ENCODE results near the gene CADM4. TPM values are rescaled to one million over a fixed set of nuclear protein-coding genes. Genes with fewer than 3 reads are reported as not detected.

CADM4 gene
- total and polyA plus RNA-seq, 10 of the 15 experiments (the other 5 are each of a cell fraction or from before 2014, with no cell fraction given): 0.04 to 0.12 (median 0.08) TPM; not detected in 5

DNA sequence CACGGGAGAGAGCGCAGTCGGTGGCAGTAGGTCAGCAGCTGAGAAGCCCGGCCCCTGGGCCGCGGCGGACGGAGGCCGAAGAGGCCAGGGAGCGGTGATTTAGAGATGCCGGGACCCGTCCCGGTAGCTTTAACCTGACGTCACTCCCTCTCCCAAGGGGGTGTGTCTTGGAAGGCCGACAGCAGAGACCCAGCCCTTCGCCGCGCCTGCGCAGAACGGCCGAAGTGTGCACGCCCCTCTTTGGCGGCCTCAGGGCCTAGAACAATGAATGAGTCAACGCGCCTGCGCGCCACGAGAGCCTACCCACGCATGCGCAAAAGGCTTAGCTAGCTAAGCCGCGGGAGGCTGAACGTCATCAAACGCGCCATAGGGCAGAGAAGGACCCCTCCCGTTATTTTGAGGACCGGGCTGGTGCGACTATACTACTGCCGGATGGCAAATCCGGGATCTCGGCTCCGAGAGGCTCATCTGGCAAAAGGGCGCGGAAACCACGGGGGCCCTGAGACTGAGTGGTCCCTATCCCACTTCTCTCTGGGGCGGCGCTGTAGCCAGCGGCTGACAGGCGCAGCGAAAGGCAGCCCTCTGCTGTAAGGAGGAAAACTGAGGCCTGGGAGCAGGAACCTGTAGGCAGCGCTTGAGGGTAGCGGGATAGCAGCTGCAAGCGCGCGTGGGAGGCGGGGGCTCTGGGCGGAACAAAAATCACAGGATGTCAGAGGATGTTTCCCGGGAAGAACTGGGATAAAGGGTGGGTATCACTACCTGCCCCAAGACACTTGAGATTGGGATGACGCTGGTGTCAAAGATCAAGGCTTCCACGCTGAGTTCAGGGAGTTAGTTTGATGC lies 43.4 kb downstream of the CADM4 start, which contains the start of the genes IRGQ and ZNF576:
IRGQ (minus strand) TSS at position 136 of the 843 bp plus-strand sequence. CDS start 796 bp downstream, outside the sequence.
ZNF576 (plus strand) TSS at position 597 of the 843 bp plus-strand sequence. CDS start 514 bp downstream, outside the sequence.
- Histone ChIP-seq H3K9ac (ENCODE audit: control insufficient read depth, insufficient read depth, low read length) (peak within 1 kb of the TSS; percentile 91), H4K20me1 (ENCODE audit: control insufficient read depth, insufficient read depth) (no peaks in the 10 kb centered on the region), H3K27me3 (replicated peaks in 1 of 2; ENCODE audit: control insufficient read depth in 2 of 2, insufficient read depth in 2 of 2, low read length in 1 of 2) (no peaks in the 10 kb centered on the region), H3K79me2 (ENCODE audit: control insufficient read depth, insufficient read depth, low read length) (peaks cover 37% of the 10 kb centered on the region), H3K4me3 (peak within 1 kb of the TSS; percentile 93), H2AFZ (ENCODE audit: control insufficient read depth, low read depth, low read length) (peak within 1 kb of the TSS; percentile 66), H3K4me1 (ENCODE audit: control insufficient read depth, insufficient read depth, low read length) (peaks cover 7% of the 10 kb centered on the region; the same call in 1 of the 2 replicates), H3K36me3 (ENCODE audit: control insufficient read depth in 2 of 2, insufficient read depth in 2 of 2, low read length in 1 of 2) (peaks cover 12 to 20% of the 10 kb centered on the region in 2 experiments; a peak in 3 of 4 replicates), H3K4me2 (ENCODE audit: control insufficient read depth, insufficient read depth) (peak within 1 kb of the TSS; percentile 91), H3K27ac (ENCODE audit: control insufficient read depth, insufficient read depth) (peak within 1 kb of the TSS; percentile 85), H3K9me3 (replicated peaks; ENCODE audit: control insufficient read depth, insufficient read depth, low read length) (no peaks in the 10 kb centered on the region)
- in situ Hi-C loops (cut with MboI): no loop called here
- DNase-seq (ENCODE audit: low read depth, low spot score) (peak; percentile 98), FAIRE-seq (peak; percentile 97), ATAC-seq (peak; percentile 86)
- intact Hi-C loops (cut with micrococcal nuclease; ENCODE audit: unreplicated experiment): loop anchor here (1.0 to 2.0 kb wide), 4 partner anchors 21 to 185 kb away; partner anchors contain the start of genes KCNN4, PINLYP, XRCC1 and ZNF575
- RAD21 ChIA-PET (ENCODE audit: unreplicated experiment): interaction anchor here (0.8 to 4.8 kb wide), 17 partner anchors 12 to 213 kb away, joined by 3 to 92 read pairs (median 12); partner anchors contain the start of genes PHLDB3, PINLYP, XRCC1 and ZNF575
- CTCF ChIA-PET: interaction anchor here (0.7 to 6.6 kb wide), 18 partner anchors 13 to 214 kb away, joined by 3 to 169 read pairs (median 14); partner anchors contain the start of genes ETHE1 and XRCC1
- TSS peak; percentile 61 for BruUV-seq (replicated peaks)
- under 1% methylated on average over 60 of the region's 60 CpGs for WGBS (ENCODE audit: insufficient coverage, insufficient replicate concordance, low lambda C conversion rate, missing lambda C conversion rate)
- POLR2A ChIA-PET: interaction anchor here (0.6 to 3.7 kb wide), 12 partner anchors 19 to 183 kb away, joined by 3 to 22 read pairs (median 4); partner anchors contain the start of genes PINLYP, XRCC1 and ZNF575
- SMC1A ChIA-PET (ENCODE audit: uncharacterized antibody, unreplicated experiment): interaction anchor here (1.0 to 5.4 kb wide), 14 partner anchors 19 to 182 kb away, joined by 3 to 59 read pairs (median 5); partner anchors contain the start of genes PINLYP, XRCC1 and ZNF575
- TF ChIP-seq GATAD2B (conservative IDR thresholded peaks at IDR 0.05; ENCODE audit: low read depth) (0 out of 2 replicates have a peak, but pooled peaks have one; percentile 42), SREBF1 (IDR thresholded peaks at IDR 0.05; ENCODE audit: low read length) (0 out of 2 replicates have a peak, but pooled peaks have one; percentile 17), TBL1XR1 (IDR thresholded peaks at IDR 0.05; ENCODE audit: low read depth, low read length) (no peak), POLR2AphosphoS2 (IDR thresholded peaks at IDR 0.05; ENCODE audit: low read depth, low read length) (no peak), FOXK2 (IDR thresholded peaks at IDR 0.05) (peak; percentile 61), BMI1 (IDR thresholded peaks at IDR 0.05; ENCODE audit: borderline replicate concordance) (no peak), MTA2 (IDR thresholded peaks at IDR 0.05; ENCODE audit: low read depth) (no peak), ZNF274 (IDR thresholded peaks at IDR 0.05; ENCODE audit: insufficient read depth, insufficient read length) (no peak), PML (IDR thresholded peaks at IDR 0.05; ENCODE audit: low read length) (peak; percentile 41; the same call in 1 of the 2 replicates), ZZZ3 (IDR thresholded peaks at IDR 0.05; ENCODE audit: control insufficient read depth, insufficient read length, low read depth) (no peak)
- TF ChIP-seq, protein P1, sequence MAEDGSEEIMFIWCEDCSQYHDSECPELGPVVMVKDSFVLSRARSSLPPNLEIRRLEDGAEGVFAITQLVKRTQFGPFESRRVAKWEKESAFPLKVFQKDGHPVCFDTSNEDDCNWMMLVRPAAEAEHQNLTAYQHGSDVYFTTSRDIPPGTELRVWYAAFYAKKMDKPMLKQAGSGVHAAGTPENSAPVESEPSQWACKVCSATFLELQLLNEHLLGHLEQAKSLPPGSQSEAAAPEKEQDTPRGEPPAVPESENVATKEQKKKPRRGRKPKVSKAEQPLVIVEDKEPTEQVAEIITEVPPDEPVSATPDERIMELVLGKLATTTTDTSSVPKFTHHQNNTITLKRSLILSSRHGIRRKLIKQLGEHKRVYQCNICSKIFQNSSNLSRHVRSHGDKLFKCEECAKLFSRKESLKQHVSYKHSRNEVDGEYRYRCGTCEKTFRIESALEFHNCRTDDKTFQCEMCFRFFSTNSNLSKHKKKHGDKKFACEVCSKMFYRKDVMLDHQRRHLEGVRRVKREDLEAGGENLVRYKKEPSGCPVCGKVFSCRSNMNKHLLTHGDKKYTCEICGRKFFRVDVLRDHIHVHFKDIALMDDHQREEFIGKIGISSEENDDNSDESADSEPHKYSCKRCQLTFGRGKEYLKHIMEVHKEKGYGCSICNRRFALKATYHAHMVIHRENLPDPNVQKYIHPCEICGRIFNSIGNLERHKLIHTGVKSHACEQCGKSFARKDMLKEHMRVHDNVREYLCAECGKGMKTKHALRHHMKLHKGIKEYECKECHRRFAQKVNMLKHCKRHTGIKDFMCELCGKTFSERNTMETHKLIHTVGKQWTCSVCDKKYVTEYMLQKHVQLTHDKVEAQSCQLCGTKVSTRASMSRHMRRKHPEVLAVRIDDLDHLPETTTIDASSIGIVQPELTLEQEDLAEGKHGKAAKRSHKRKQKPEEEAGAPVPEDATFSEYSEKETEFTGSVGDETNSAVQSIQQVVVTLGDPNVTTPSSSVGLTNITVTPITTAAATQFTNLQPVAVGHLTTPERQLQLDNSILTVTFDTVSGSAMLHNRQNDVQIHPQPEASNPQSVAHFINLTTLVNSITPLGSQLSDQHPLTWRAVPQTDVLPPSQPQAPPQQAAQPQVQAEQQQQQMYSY (CRISPR knock-in tag; IDR thresholded peaks at IDR 0.05): no peak
- TF ChIP-seq, protein P2, sequence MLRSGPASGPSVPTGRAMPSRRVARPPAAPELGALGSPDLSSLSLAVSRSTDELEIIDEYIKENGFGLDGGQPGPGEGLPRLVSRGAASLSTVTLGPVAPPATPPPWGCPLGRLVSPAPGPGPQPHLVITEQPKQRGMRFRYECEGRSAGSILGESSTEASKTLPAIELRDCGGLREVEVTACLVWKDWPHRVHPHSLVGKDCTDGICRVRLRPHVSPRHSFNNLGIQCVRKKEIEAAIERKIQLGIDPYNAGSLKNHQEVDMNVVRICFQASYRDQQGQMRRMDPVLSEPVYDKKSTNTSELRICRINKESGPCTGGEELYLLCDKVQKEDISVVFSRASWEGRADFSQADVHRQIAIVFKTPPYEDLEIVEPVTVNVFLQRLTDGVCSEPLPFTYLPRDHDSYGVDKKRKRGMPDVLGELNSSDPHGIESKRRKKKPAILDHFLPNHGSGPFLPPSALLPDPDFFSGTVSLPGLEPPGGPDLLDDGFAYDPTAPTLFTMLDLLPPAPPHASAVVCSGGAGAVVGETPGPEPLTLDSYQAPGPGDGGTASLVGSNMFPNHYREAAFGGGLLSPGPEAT (IDR thresholded peaks at IDR 0.05; ENCODE audit: low read depth): peak; percentile 95
- TF ChIP-seq, protein P3, sequence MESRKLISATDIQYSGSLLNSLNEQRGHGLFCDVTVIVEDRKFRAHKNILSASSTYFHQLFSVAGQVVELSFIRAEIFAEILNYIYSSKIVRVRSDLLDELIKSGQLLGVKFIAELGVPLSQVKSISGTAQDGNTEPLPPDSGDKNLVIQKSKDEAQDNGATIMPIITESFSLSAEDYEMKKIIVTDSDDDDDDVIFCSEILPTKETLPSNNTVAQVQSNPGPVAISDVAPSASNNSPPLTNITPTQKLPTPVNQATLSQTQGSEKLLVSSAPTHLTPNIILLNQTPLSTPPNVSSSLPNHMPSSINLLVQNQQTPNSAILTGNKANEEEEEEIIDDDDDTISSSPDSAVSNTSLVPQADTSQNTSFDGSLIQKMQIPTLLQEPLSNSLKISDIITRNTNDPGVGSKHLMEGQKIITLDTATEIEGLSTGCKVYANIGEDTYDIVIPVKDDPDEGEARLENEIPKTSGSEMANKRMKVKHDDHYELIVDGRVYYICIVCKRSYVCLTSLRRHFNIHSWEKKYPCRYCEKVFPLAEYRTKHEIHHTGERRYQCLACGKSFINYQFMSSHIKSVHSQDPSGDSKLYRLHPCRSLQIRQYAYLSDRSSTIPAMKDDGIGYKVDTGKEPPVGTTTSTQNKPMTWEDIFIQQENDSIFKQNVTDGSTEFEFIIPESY (IDR thresholded peaks at IDR 0.05): peak; percentile 96
